Measurements from ENCODE around the gene SMG6. TPM values are rescaled to one million over a fixed set of nuclear protein-coding genes. Genes with fewer than 3 reads are reported as not detected.

SMG6 gene
- total and polyA plus RNA-seq, 2 of the 13 experiments (the other 11 are each of a cell fraction or from before 2014, with no cell fraction given) = 4.6 to 14.6 TPM

- TF ChIP-seq MLX (CRISPR knock-in tag; IDR thresholded peaks at IDR 0.05) (peak; percentile 76), NFIB (CRISPR knock-in tag; IDR thresholded peaks at IDR 0.05; ENCODE audit: borderline replicate concordance) (no peak), EED (CRISPR knock-in tag; IDR thresholded peaks at IDR 0.05) (peak; percentile 77; the same call in 1 of the 2 replicates), ZNF224 (CRISPR knock-in tag; IDR thresholded peaks at IDR 0.05) (0 out of 2 replicates have a peak, but pooled peaks have one; percentile 17), KDM5B (CRISPR knock-in tag; IDR thresholded peaks at IDR 0.05; ENCODE audit: borderline replicate concordance) (peak; percentile 85), MLXIP (CRISPR knock-in tag; IDR thresholded peaks at IDR 0.05; ENCODE audit: borderline replicate concordance) (no peak), TBP (CRISPR knock-in tag; IDR thresholded peaks at IDR 0.05) (no peak), ZNF781 (CRISPR knock-in tag; IDR thresholded peaks at IDR 0.05; ENCODE audit: borderline replicate concordance, not compliant biosample characterization) (peak; percentile 19), HOXA9 (CRISPR knock-in tag; IDR thresholded peaks at IDR 0.05; ENCODE audit: borderline replicate concordance) (peak; percentile 75; the same call in 1 of the 2 replicates), POLR2AphosphoS5 (IDR thresholded peaks at IDR 0.05; ENCODE audit: low read depth, low read length) (peak; percentile 71), SRSF4 (IDR thresholded peaks at IDR 0.05; ENCODE audit: low read depth, low read length, poor library complexity, severe bottlenecking) (no peak), GABPB1 (CRISPR knock-in tag; IDR thresholded peaks at IDR 0.05) (peak; percentile 90), MYC (CRISPR knock-in tag; IDR thresholded peaks at IDR 0.05; ENCODE audit: borderline replicate concordance) (peak; percentile 99), REXO4 (CRISPR knock-in tag; IDR thresholded peaks at IDR 0.05; ENCODE audit: borderline replicate concordance) (no peak), FOXK1 (CRISPR knock-in tag; IDR thresholded peaks at IDR 0.05; ENCODE audit: borderline replicate concordance, low read depth) (peak; percentile 86), ZNF784 (CRISPR knock-in tag; IDR thresholded peaks at IDR 0.05; ENCODE audit: borderline replicate concordance) (peak; percentile 64; the same call in 1 of the 2 replicates), ARID4A (CRISPR knock-in tag; IDR thresholded peaks at IDR 0.05; ENCODE audit: borderline replicate concordance) (peak; percentile 99), NR3C1 (CRISPR knock-in tag; IDR thresholded peaks at IDR 0.05) (no peak), ZNF468 (CRISPR knock-in tag; IDR thresholded peaks at IDR 0.05) (peak; percentile 92; the same call in 1 of the 2 replicates), ZFP82 (CRISPR knock-in tag; IDR thresholded peaks at IDR 0.05; ENCODE audit: borderline replicate concordance) (no peak; the same call in 1 of the 2 replicates)
Observed at GRCh38 chr17:2029911-2030778, 273.4 kb downstream of the SMG6 start, which contains the start of gene DPH1 (continued).

Measured in HepG2 (cell line).